ENCODE results near the gene CELF5.
A peak's percentile ranks its signal among the peaks of the same experiment; 100 is the strongest.

The CELF5 gene

DNA sequence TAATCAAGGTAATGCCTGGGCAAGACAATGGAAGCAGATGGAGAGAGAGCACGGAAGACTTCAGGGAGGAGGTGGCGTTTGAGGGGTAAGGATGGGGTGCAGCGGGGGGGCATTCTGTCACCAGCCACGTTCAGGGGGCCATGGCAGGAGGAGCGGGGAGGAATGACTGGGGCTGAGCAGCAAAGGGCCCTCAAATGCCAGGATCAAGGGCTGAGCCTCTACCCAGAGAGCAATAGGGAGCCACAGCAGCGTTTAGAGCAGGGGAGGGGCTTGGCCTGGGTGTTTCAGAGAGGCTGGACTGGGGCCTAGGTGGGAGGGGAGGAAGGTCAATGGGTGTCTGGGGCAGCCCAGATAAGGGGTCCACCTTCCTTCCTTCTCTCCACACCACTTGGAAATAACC lies 44.3 kb downstream of the CELF5 start:
- peaks cover 0 to 14% of the 10 kb centered on the region in 2 donors for H3K4me1 ChIP-seq (ENCODE audit: control insufficient read depth in 2 of 2, insufficient read depth in 1 of 2, low read depth in 1 of 2, low read length in 2 of 2)
- H2AK5ac ChIP-seq (ENCODE audit: low read depth, low read length), result no peak overlapping the region
- peaks cover 5 to 15% of the 10 kb centered on the region in 2 donors for H3K9me3 ChIP-seq (replicated peaks in 1 of 2; ENCODE audit: control insufficient read depth in 2 of 2, insufficient read depth in 1 of 2, low read depth in 1 of 2, low read length in 2 of 2)
- H3K36me3 ChIP-seq (replicated peaks in 1 of 2; ENCODE audit: control insufficient read depth in 2 of 2, insufficient read depth in 2 of 2, low read length in 2 of 2), result no peaks in the 10 kb centered on the region
- no peak for DNase-seq (ENCODE audit: low spot score)
- no peak overlapping the region for H3K27ac ChIP-seq (replicated peaks; ENCODE audit: low read length)
- no peak overlapping the region for H4K91ac ChIP-seq (ENCODE audit: low read depth, low read length, poor library complexity)
- no peak overlapping the region for H3K4me3 ChIP-seq (ENCODE audit: low read length in 2 of 2)
- no peak overlapping the region for H2BK12ac ChIP-seq (ENCODE audit: low read length)
- no peak overlapping the region for H3K23ac ChIP-seq (ENCODE audit: low read depth, low read length, poor library complexity)
- peak overlapping the region; percentile 1 for H3K9ac ChIP-seq (ENCODE audit: low read depth, low read length, poor library complexity)
- peaks cover 4% of the 10 kb centered on the region for H3K79me1 ChIP-seq (ENCODE audit: low read depth, low read length)
- no peak overlapping the region for H3K14ac ChIP-seq (ENCODE audit: low read length)
- no peak overlapping the region for H4K8ac ChIP-seq (ENCODE audit: low read depth, low read length)
- no peak overlapping the region for H3K4me2 ChIP-seq (ENCODE audit: insufficient read depth, low read length, poor library complexity, severe bottlenecking)
- H2BK120ac ChIP-seq (ENCODE audit: low read depth, low read length), result no peak overlapping the region
- H3K4ac ChIP-seq (ENCODE audit: low read length), result no peak overlapping the region
- peaks cover 0 to 8% (median 3%) of the 10 kb centered on the region in 3 experiments for H3K27me3 ChIP-seq (ENCODE audit: control insufficient read depth in 3 of 3, insufficient read depth in 3 of 3, low read depth in 1 of 3, low read length in 3 of 3)
- no peak overlapping the region for H2BK5ac ChIP-seq (ENCODE audit: low read length)
- WGBS, 2 donors (ENCODE audit: extremely low coverage in 2 of 2, insufficient read length in 2 of 2, insufficient replicate concordance in 1 of 2), result no CpG with 5 or more reads among the region's 6 CpGs
- no peak overlapping the region for H3K18ac ChIP-seq (ENCODE audit: low read length)
- no peak overlapping the region for H2AFZ ChIP-seq (ENCODE audit: low read length)
- H2BK15ac ChIP-seq (ENCODE audit: low read length), result no peak overlapping the region

DNA sequence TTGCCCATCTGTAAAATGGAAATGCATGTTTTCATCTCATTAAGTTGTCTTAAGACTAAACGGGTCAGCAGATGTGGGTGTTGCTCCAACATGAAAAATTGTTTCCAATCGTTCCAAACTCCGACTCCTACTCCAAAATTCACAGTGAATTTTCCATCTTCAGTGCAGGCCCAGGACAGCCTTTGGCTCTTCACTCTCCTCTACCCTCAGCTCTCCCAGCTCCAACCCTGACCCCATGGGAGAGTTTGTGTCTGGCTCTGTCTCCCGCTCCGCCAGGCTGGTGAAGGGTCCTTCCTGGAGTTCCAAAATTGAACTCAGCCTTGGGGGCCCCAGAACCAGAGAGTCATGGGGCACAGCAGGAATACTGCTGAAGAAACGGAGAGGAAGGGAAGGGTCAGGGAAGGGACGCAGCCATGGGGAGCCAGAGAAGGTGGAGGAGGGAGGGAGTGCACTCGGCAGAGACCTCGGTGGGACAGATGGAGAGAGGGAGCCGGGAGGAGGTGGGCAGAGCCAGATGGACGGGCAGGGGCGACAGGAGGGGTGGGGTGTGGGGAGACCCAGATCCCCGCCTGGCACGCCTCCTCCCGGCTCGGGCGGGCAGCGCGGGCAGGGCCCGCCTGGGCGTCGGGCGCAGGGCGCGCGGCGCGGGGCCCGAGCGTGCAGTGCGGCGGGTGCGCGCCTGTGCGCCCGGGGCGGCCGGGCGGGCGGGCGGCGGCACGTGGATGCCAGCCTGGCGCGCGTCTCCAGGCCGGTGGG lies 45.6 kb downstream of the CELF5 start:
- Histone ChIP-seq H3K4me3 (ENCODE audit: low read length in 2 of 2) (no peak overlapping the region), H2BK120ac (ENCODE audit: low read depth, low read length) (no peak overlapping the region), H3K79me1 (ENCODE audit: low read depth, low read length) (peaks cover 3% of the 10 kb centered on the region), H4K91ac (ENCODE audit: low read depth, low read length, poor library complexity) (no peak overlapping the region), H3K36me3 (replicated peaks in 1 of 2; ENCODE audit: control insufficient read depth in 2 of 2, insufficient read depth in 2 of 2, low read length in 2 of 2) (no peaks in the 10 kb centered on the region), H2BK12ac (ENCODE audit: low read length) (no peak overlapping the region), H3K9me3 (replicated peaks in 1 of 2; ENCODE audit: control insufficient read depth in 2 of 2, insufficient read depth in 1 of 2, low read depth in 1 of 2, low read length in 2 of 2) (peaks cover 4 to 13% of the 10 kb centered on the region in 2 donors), H3K9ac (ENCODE audit: low read depth, low read length, poor library complexity) (no peak overlapping the region), H2BK15ac (ENCODE audit: low read length) (no peak overlapping the region), H3K27me3 (ENCODE audit: control insufficient read depth in 3 of 3, insufficient read depth in 3 of 3, low read depth in 1 of 3, low read length in 3 of 3) (peaks cover 0 to 9% (median 3%) of the 10 kb centered on the region in 3 experiments), H3K4me1 (ENCODE audit: control insufficient read depth in 2 of 2, insufficient read depth in 1 of 2, low read depth in 1 of 2, low read length in 2 of 2) (peaks cover 5 to 27% of the 10 kb centered on the region in 2 donors), H4K8ac (ENCODE audit: low read depth, low read length) (no peak overlapping the region), H3K4ac (ENCODE audit: low read length) (no peak overlapping the region), H3K23ac (ENCODE audit: low read depth, low read length, poor library complexity) (no peak overlapping the region), H3K18ac (ENCODE audit: low read length) (no peak overlapping the region), H3K14ac (ENCODE audit: low read length) (no peak overlapping the region), H3K27ac (replicated peaks; ENCODE audit: low read length) (no peak overlapping the region), H2BK5ac (ENCODE audit: low read length) (no peak overlapping the region), H2AFZ (ENCODE audit: low read length) (no peak overlapping the region), H2AK5ac (ENCODE audit: low read depth, low read length) (no peak overlapping the region), H3K4me2 (ENCODE audit: insufficient read depth, low read length, poor library complexity, severe bottlenecking) (no peak overlapping the region)
- WGBS, 2 donors (ENCODE audit: extremely low coverage in 2 of 2, insufficient read length in 2 of 2, insufficient replicate concordance in 1 of 2), result no CpG with 5 or more reads among the region's 47 CpGs
- DNase-seq (ENCODE audit: low spot score), result no peak

DNA sequence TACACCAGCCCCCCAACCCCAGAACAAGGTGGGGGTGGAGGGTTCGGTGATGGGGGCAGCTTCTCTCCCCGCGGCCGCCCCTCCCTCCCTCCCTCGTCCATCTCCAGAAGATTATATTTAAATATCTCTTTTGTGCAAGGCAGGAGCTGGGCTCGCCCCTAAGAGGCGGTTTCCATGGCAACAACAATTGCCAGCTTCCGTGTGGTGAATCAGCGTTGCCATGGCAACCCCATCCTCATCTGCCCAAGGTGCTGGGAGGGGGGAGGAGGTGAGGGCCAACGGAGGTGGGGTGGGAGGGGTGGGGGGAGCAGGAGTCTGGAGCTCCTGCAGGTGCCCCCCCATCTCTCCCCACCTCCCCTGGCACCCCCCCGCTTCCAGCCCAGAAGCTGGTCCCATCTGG lies 46.4 kb downstream of the CELF5 start:
- H3K9ac ChIP-seq (ENCODE audit: low read depth, low read length, poor library complexity), result no peak overlapping the region
- H3K27me3 ChIP-seq (ENCODE audit: control insufficient read depth in 3 of 3, insufficient read depth in 3 of 3, low read depth in 1 of 3, low read length in 3 of 3), result peaks cover 0 to 9% (median 3%) of the 10 kb centered on the region in 3 experiments
- H3K18ac ChIP-seq (ENCODE audit: low read length), result peak overlapping the region; percentile 32
- no peak overlapping the region for H2BK15ac ChIP-seq (ENCODE audit: low read length)
- H2AFZ ChIP-seq (ENCODE audit: low read length), result peak overlapping the region; percentile 68
- no CpG with 5 or more reads among the region's 11 CpGs for WGBS, 2 donors (ENCODE audit: extremely low coverage in 2 of 2, insufficient read length in 2 of 2, insufficient replicate concordance in 1 of 2)
- H4K91ac ChIP-seq (ENCODE audit: low read depth, low read length, poor library complexity), result no peak overlapping the region
- H3K4me1 ChIP-seq (ENCODE audit: control insufficient read depth in 2 of 2, insufficient read depth in 1 of 2, low read depth in 1 of 2, low read length in 2 of 2), result peaks cover 7 to 30% of the 10 kb centered on the region in 2 donors
- H2BK12ac ChIP-seq (ENCODE audit: low read length), result no peak overlapping the region
- no peak overlapping the region for H3K4ac ChIP-seq (ENCODE audit: low read length)
- no peak overlapping the region for H4K8ac ChIP-seq (ENCODE audit: low read depth, low read length)
- no peak overlapping the region for H2AK5ac ChIP-seq (ENCODE audit: low read depth, low read length)
- no peak overlapping the region for H2BK120ac ChIP-seq (ENCODE audit: low read depth, low read length)
- no peak overlapping the region for H3K4me3 ChIP-seq (ENCODE audit: low read length in 2 of 2)
- peaks cover 2% of the 10 kb centered on the region for H3K79me1 ChIP-seq (ENCODE audit: low read depth, low read length)
- DNase-seq (ENCODE audit: low spot score), result peak; percentile 56
- no peak overlapping the region for H3K27ac ChIP-seq (replicated peaks; ENCODE audit: low read length)
- no peak overlapping the region for H3K14ac ChIP-seq (ENCODE audit: low read length)
- H2BK5ac ChIP-seq (ENCODE audit: low read length), result no peak overlapping the region
- peaks cover 2 to 9% of the 10 kb centered on the region in 2 donors for H3K9me3 ChIP-seq (replicated peaks in 1 of 2; ENCODE audit: control insufficient read depth in 2 of 2, insufficient read depth in 1 of 2, low read depth in 1 of 2, low read length in 2 of 2)
- H3K36me3 ChIP-seq (replicated peaks in 1 of 2; ENCODE audit: control insufficient read depth in 2 of 2, insufficient read depth in 2 of 2, low read length in 2 of 2), result no peaks in the 10 kb centered on the region
- H3K23ac ChIP-seq (ENCODE audit: low read depth, low read length, poor library complexity), result no peak overlapping the region
- H3K4me2 ChIP-seq (ENCODE audit: insufficient read depth, low read length, poor library complexity, severe bottlenecking), result no peak overlapping the region

DNA sequence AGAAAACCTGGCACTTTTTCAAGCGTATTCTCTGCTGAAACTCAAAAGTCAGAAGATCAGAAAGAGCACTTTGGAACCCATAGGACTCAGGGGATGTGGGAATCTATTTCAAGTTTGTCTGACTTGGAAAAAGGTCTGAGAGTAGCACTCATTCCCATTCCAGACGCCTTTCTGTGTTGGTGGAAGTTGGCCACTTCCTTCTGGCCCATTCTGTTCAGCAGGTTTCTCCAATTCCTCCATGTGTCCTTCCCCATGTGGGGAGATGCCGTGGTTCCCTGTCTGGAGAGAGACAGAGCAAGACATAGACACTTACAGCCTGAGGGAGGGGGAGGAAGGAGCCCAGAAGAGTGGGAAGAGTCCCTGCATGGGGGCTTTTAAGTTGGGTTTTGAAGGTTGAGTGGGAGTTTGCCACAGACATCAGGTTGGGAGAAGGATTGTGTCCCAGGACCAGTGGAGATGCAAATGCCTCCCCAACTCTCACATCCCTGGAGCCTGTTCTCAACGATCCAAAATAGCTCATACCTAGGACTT lies 48.0 kb downstream of the CELF5 start:
- no peak overlapping the region for H3K9ac ChIP-seq (ENCODE audit: low read depth, low read length, poor library complexity)
- no peak overlapping the region for H3K18ac ChIP-seq (ENCODE audit: low read length)
- H2BK15ac ChIP-seq (ENCODE audit: low read length), result no peak overlapping the region
- no peak overlapping the region for H2BK120ac ChIP-seq (ENCODE audit: low read depth, low read length)
- H2AK5ac ChIP-seq (ENCODE audit: low read depth, low read length), result no peak overlapping the region
- H2AFZ ChIP-seq (ENCODE audit: low read length), result no peak overlapping the region
- H3K27me3 ChIP-seq (ENCODE audit: control insufficient read depth in 3 of 3, insufficient read depth in 3 of 3, low read depth in 1 of 3, low read length in 3 of 3), result peaks cover 0 to 9% (median 3%) of the 10 kb centered on the region in 3 experiments
- no peak for DNase-seq (ENCODE audit: low spot score)
- no peak overlapping the region for H3K27ac ChIP-seq (replicated peaks; ENCODE audit: low read length)
- no peak overlapping the region for H3K4me2 ChIP-seq (ENCODE audit: insufficient read depth, low read length, poor library complexity, severe bottlenecking)
- H3K23ac ChIP-seq (ENCODE audit: low read depth, low read length, poor library complexity), result no peak overlapping the region
- H3K79me1 ChIP-seq (ENCODE audit: low read depth, low read length), result no peaks in the 10 kb centered on the region
- H2BK5ac ChIP-seq (ENCODE audit: low read length), result no peak overlapping the region
- no peak overlapping the region for H4K91ac ChIP-seq (ENCODE audit: low read depth, low read length, poor library complexity)
- peaks cover 9 to 28% of the 10 kb centered on the region in 2 donors for H3K4me1 ChIP-seq (ENCODE audit: control insufficient read depth in 2 of 2, insufficient read depth in 1 of 2, low read depth in 1 of 2, low read length in 2 of 2)
- WGBS, 2 donors (ENCODE audit: extremely low coverage in 2 of 2, insufficient read length in 2 of 2, insufficient replicate concordance in 1 of 2), result no CpG with 5 or more reads among the region's 4 CpGs
- H2BK12ac ChIP-seq (ENCODE audit: low read length), result no peak overlapping the region
- H4K8ac ChIP-seq (ENCODE audit: low read depth, low read length), result no peak overlapping the region
- no peak overlapping the region for H3K14ac ChIP-seq (ENCODE audit: low read length)
- H3K4ac ChIP-seq (ENCODE audit: low read length), result no peak overlapping the region
- H3K9me3 ChIP-seq (replicated peaks in 1 of 2; ENCODE audit: control insufficient read depth in 2 of 2, insufficient read depth in 1 of 2, low read depth in 1 of 2, low read length in 2 of 2), result peaks cover 2 to 6% of the 10 kb centered on the region in 2 donors
- H3K36me3 ChIP-seq (replicated peaks in 1 of 2; ENCODE audit: control insufficient read depth in 2 of 2, insufficient read depth in 2 of 2, low read length in 2 of 2), result no peaks in the 10 kb centered on the region
- no peak overlapping the region for H3K4me3 ChIP-seq (ENCODE audit: low read length in 2 of 2)
